HG02870 (cell line): ENCODE measurements around the gene ENPP1.
"Not testable (repeated sequence)": the region's sequence is repeated elsewhere in the genome, so short reads cannot be mapped to it uniquely, and the experiment has no call there.

ENCODE experiments used
- ATAC-seq: cut with Tn5 transposase; IDR thresholded peaks from one replicate; pipeline ENCODE4 v1.9.1; 2021; ENCODE audit warnings: mild to moderate bottlenecking, moderate library complexity; ENCODE audit not compliant: unreplicated experiment

ENPP1 gene

DNA sequence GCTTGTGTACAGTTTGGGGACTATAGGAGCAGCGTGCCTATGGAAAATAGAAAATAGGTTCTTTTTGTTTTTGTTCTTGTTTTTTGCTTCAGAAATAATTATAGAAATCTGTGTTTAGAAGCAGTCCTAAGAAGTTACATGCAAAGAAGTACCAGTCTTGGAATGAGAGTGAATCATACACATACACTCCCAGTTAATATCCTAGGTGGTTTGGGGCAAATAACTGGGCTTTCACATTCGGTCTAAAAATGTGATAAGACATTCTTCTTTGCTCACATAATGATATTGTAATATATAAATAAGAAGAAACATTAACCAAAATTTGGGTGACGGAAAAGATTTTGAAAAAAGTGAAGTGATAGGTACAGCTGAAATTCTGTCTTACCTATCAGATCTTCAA lies 61.0 kb downstream of the ENPP1 start:
- no peak for ATAC-seq

DNA sequence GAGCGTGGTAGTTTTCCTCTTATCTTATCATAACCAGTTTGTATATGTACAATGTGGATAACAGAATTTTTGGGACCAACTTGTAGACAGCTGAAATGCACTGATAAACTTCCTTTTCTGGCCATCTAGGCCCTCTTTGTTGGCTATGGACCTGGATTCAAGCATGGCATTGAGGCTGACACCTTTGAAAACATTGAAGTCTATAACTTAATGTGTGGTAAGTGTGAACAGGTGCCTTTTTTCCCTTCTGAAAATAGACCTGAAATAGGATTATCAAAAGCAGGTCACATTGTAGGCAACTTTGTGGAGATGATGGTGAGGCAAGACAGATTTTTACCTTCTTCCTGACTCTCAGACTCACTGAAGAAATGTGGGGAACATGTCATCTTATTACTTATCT lies 67.8 kb downstream of the ENPP1 start:
- no peak for ATAC-seq

DNA sequence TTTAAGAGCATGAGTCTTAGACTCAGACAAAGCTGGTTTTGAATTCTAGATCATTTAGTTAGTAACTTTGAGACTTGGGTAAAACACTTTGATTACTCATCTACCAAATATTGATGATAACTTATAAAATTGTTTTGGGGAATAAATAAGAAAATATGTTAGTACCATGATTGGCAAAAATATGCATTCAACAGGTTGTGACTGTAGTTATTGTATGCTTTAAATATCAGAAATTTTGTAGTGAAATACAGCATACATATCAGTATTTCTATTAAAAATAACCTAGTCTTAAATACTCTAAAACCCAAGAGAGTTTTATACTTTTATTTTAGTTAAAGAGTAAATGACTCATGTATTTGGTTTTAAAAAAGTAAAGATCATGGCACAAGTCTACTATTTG lies 68.7 kb downstream of the ENPP1 start:
- ATAC-seq, result no peak

DNA sequence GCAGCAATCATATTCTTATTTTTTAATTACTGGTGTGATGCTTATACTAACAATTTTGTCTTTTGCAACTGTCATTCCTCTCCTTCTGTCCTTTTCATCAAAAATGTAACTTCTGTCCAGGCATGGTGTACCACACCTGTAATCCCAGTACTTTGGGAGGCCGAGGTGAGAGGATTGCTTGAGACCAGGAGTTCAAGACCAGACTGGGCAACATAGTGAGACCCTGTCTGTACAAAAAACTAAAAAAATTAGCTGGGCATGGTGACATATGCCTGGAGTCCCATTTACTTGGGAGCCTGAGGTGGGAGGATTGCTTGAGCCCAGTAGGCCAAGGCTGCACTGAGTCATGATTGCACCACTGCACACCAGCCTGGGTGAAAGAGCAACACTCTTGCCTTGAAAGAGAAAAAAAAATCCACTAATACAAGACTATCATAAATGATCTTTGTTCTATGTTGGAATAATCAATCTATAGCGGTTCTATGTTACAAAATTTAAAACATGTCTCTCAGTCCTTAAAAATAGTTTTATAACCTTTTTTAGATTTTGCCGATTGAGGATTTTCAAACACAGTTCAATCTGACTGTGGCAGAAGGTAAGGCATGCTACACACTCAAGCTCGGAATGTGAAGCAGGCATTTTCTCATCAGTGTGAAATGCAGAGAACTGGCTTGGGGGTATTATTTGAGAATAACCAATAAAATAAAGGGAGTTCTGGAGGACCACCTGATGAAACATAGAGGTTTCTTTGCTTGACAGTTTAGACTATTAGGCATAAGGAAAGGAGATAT lies 70.4 kb downstream of the ENPP1 start:
- ATAC-seq, result no peak

DNA sequence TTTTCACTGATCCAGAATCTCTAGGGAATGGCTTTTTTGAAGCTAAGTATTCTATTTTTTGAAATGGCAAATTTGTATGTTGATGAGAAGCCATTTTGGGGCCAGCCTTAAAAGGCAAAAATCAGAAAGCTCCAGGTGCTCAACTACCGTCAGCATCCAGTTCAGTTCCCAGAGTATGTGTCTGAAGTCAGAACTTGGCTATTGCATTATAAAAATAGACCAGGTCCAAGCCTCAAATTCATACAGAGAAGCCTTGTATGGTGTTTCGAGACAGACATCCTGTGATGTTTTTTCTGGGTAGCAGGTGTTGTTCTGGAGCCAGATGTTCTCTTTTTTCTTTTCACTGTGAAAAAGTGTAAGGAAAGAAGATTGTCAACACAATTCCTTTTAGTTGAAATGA lies 75.2 kb downstream of the ENPP1 start:
- ATAC-seq, result no peak

DNA sequence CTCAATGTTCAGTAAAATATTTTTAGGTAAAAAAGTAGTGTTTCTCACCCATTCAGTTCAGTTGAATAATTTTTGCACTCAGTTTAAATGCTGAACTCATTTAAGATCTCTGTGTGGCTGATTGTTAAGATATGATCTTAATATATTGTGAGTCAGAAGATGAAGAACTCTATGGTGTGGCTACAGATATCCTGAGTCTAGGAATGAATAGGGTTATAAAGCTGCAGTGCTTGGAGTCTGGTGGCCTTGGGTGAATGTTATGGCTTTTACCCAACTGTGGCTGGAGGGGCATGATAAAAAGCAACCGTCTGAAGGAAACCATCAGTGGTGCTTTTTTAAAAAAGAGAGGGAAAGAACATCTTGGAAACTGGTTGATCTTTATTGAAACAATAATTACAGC lies 77.4 kb downstream of the ENPP1 start:
- no peak for ATAC-seq

DNA sequence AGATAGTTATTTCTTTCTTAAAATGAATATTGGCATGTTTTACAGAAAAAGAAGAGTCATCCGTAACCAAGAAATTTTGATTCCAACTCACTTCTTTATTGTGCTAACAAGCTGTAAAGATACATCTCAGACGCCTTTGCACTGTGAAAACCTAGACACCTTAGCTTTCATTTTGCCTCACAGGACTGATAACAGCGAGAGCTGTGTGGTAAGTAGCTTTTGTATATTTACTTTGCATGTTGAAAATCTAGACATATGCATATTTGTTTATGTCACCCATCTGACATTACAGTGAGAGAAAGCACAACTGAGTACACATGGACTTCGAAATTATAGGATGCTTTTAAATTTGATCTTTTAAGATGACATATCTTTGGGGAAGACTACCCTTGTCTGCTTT lies 78.7 kb downstream of the ENPP1 start:
- ATAC-seq, result no peak

DNA sequence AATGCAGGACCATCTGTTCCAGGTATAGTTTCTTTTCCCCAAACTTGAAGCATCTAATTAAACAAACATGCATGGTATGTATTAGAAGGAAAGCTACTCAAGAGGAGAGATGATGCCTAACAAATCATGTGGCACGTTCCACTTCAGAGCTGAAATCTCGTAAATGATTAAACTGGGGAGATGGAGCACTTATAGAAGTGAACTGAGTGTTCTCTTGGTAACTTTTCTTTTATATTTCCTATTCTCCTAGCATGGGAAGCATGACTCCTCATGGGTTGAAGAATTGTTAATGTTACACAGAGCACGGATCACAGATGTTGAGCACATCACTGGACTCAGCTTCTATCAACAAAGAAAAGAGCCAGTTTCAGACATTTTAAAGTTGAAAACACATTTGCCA lies 82.3 kb downstream of the ENPP1 start:
- ATAC-seq, result no peak

DNA sequence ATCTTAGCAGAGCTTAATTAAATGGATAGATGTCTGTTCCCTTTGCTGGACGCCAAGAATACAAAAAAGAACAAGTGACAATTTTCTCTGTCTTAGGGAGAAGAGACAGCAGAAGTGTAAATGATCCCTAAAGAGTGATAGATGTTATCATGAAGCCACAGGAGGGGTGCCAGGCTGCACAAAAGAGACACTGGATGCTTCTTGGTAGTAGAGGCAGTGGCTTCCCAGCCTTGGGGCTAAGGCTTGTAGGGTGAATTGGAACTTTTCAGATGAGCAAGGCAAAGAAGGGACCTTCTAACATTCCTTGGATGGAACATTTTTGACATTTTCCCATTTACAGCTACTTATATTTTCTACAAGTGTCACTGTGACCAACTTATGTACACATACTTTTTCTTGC lies 85.4 kb downstream of the ENPP1 start:
- ATAC-seq, result no peak

DNA sequence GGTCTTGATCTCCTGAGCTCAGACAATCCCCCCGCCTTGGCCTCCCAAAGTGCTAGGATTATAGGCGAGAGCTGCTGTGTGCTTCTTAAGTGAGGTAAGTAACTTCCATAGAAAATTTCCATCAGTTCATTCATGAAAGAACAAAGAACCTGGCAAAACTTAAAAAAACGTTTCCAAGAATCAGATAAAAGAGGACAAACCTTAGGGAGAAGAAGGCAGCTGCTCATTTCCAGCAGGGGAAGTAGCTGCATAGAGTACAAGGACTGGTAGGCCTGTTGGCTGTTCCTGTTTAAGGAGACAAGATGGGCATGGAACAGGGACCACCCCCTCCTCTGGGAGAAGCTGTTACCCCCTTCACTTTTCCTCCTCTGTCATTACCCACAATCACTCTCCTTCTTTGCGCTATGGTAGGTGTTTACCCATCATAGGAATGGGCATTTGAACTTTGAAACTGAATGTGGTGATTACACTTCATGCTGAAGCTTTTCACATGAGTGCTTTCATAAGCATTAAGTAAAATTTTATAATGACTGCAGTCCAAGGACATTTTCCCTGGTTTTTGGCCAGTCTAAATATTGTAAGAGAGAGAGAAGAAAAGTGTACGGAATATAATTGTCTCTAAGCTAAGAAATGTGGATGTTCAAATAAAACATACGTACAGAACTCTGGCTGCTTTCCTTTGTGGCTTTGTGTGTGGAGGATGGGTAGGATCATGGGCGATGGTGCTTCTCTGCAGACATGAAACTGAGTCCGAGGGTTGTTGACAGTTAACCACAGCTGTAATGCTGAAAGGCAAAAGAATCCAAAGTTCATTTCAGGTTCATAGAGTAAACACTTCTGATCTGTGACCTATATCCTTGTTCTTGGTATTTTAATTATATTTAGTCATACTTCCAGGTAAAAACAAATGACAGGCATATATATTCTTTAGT lies 86.9 kb downstream of the ENPP1 start:
- no peak for ATAC-seq

DNA sequence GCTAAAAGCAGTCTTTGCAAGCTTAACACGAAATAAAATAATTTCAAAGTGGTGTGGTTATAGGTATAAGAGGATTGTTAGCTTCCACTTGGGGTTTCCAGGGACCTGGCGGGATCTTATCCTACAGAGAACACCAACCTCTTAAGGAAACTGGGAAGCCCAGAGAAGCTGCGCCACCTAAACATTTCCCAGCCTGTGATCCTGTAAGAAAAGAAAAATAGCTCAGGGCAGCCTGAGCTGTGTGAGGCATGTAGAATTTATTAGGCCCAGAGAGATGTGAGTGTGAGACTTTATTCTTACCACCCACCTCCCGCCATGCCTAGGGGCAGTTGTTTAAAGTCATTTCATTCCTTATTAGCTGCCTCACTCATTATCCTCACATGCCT lies 89.2 kb downstream of the ENPP1 start:
- no peak for ATAC-seq

DNA sequence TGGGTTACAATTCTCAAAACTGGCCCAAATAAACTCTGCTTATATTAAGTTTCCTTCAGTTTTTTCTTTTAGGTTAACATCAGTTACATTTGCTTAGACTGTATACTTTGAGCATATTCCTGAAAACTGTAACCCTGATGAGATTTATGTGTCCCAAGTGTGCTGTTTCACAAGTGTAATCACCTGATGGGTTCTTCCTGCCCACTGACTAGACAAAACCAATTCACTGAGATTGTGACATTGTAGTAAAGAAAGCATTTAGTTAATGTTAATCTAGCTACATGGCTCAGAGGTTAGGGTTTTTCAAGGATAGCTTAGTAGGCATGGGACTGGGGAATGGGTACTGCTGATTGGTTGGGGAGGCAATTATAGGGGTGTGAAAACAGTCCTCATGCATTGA lies 89.8 kb downstream of the ENPP1 start:
- ATAC-seq, result no peak

DNA sequence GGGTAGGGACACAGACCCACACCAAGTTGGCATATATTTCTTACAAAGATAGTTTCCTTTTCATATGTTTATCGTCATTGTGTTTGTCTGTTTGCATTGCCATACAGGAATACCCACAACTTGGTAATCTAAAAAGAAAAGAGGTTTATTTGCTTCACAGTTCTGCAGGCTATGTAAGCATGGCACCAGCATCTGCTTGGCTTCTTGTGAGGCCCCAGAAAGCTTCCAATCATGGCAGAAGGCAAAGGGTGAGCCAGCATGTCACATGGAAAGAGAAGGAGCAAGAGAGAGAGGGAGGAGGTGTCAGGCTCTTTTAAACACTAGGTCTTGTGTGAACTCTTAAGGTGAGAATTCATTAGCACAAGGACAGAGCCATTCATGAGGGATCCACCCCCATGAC lies 90.9 kb downstream of the ENPP1 start:
- ATAC-seq, result no peak

DNA sequence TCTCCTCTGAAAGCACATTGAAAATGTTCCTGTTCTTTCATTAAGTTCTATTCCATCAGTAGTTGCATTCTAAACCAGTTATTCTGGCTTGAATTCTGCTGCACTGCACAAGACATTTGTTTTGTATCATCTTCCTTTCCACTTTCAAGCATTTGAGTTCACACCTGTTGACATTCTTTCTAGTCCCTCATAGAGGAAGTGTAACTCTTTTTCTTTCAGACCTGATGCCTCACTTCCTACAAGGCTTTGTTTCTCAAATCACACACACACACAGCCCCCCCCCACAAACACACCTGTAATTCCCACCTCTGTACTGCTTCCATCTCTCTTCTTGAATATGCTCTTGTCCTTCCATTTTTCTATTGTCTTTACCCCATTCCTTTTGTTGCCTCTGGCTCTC lies 92.4 kb downstream of the ENPP1 start:
- no peak for ATAC-seq

DNA sequence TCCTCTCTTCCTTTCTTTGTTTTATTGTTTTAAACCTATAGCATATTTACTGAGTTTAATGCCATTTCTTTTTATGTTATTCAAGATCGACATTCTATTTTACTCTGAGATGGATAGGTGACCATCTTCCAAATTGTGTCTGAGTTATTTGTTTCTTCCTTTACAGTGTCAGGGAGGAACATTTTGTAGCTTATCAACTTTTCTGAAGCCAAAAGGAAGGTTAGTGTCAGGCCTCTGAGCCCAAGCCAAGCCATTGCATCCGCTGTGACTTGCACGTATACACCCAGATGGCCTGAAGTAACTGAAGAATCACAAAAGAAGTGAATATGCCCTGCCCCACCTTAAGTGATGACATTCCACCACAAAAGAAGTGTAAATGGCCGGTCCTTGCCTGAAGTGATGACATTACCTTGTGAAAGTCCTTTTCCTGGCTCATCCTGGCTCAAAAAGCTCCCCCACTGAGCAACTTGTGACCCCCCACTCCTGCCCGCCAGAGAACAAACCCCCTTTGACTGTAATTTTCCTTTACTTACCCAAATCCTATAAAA lies 93.6 kb downstream of the ENPP1 start:
- not testable (repeated sequence) for ATAC-seq

DNA sequence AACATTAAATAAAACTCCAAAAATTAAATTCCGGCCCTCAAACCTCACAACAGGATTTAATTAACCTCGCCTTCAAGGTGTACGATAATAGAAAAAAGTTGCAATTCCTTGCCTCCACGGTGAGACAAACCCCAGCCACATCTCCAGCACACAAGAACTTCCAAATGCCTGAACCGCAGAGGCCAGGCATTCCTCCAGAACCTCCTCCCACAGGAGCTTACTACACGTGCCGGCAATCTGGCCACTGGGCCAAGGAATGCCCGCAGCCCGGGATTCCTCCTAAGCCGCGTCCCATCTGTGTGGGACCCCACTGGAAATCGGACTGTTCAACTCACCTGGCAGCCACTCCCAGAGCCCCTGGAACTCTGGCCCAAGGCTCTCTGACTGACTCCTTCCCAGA lies 95.9 kb downstream of the ENPP1 start:
- not testable (repeated sequence) for ATAC-seq

DNA sequence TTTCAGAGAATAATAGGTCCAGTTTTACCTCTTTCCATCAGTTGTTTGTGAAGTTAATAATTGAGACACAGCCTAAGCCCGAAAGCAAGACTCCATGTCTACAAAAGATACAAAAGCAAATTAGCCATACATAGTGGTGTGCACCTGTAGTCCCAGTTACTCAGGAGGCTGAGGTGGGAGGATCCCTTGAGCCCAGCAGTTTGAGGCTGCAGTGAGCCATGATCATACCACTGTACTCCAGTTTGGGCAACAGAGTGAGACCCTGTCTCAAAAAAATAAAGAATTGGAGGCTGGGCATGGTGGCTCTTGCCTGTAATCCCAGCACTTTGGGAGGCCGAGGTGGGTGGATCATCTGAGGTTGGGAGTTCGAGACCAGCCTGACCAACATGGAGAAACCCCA lies 101.0 kb downstream of the ENPP1 start:
- ATAC-seq, result not testable (repeated sequence)

DNA sequence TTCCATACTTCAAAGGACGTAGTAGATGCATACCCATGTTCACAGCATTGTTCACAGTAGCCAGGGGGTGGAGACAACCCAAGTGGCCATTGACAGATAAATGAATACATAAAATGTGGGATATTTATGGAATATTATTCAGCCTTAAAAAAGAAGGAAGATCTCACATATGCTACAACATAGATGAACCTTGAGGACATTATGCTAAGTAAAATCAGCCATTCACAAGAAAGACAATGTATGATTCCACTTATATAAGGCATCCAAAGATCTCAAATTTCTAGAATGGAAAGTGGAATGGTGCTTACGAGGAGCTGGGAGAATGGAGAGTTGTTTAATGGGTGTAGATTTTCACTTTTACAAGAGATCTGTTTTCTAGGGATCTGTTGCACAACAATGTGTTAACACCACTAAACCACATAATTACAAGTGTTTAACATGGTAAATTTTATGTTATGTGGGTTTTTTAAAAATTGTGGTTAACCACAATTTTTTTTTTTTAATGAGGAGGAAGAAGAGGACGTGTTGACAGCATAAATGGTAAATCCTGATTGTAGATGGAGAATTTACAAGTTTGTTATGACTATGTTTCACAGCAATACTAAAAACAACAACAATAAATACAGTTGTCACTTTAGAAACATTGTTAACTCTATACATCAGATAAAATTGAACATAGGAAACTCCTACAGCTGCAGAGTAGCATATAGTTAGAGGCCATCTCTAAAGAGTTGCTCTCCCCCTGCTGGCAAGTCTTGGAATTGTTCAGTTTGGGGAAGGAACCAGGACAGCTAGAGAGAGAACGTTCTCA lies 101.8 kb downstream of the ENPP1 start:
- ATAC-seq, result peak; percentile 98

DNA sequence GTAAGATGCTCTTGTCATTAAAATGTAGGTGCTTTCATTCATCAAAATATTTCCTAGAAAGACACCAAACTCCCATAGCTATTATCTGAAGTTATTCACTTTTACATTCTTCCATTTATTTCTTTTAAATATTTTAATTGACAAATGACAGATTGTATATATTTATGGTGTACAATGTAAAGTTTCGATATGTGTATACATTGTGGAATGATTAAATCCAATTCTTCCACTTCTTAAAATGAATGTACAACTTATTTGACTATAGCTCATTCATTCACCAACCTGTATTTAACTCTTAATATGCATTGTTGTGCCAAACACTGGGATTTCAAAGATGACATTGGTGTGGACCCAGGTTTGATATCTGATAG lies 102.4 kb downstream of the ENPP1 start:
- ATAC-seq, result no peak

DNA sequence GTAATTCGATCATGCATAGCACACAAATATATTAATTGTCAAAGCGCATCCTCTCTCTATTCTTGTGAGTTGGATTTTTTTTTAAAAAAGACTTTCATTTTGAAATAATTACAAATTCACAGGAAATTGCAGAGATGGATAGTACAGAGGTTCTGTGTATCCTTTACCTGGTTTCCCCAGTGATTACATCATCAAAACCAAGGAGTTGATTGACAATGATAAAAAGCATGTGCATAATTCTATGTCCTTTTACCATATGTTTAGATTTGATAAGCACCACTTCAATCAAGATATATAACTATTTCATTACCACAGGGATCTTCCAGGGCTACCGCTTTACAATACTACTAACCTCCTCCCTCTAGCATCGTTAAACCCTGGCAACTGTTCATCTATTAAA lies 103.1 kb downstream of the ENPP1 start:
- ATAC-seq, result no peak

DNA sequence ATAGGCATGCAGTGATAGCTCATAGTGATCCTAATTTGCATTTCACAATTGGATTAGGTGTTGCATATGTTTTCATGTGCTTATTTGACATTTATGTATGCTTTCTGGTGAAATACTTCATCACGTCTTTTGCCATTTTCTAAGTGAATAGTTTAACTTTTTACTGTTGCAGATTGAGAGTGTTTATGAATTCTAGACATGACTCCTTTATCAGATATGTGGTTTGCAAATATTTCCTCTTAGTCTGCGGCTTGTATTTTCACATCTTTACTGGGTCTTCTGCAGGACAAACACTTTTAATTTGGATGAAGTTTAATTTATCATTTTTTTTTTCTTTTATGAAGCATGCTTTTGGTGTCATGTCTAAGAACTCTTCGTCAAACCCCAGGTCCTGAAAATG lies 104.1 kb downstream of the ENPP1 start:
- no peak for ATAC-seq
